Cardiac muscle cell (in vitro differentiated cells and primary cell): ENCODE results near the gene TSPAN4. TPM values are rescaled to one million over a fixed set of nuclear protein-coding genes. Genes with fewer than 3 reads are reported as not detected.

Source experiments
- DNase-seq, 2 donors: peaks; one replicate each; pipeline versions ENCODE4 v3.0.0 to v3.0.0-alpha.2; 2010 to 2017; ENCODE audit warnings: low read depth in 1 of 2, low spot score in 1 of 2
- H3K27ac ChIP-seq: fragments of 200-600 bp; sonication (generic); 2 replicates; pipeline ENCODE4 v1.5.1; 2016
- H3K27me3 ChIP-seq: fragments of 200-600 bp; sonication (generic); 2 replicates; pipeline ENCODE4 v1.6.0; 2016; ENCODE audit warnings: control low read depth
- H3K36me3 ChIP-seq: fragments of 200-600 bp; sonication (generic); 2 replicates; pipeline ENCODE4 v1.5.1; 2016; ENCODE audit warnings: control low read depth
- H3K4me1 ChIP-seq: fragments of 200-600 bp; sonication (generic); 2 replicates; pipeline ENCODE4 v1.8.1; 2017; ENCODE audit warnings: low read depth, mild to moderate bottlenecking, mixed run types
- H3K4me3 ChIP-seq: fragments of 200-600 bp; sonication (generic); 2 replicates; pipeline ENCODE4 v1.5.1; 2016; ENCODE audit warnings: mild to moderate bottlenecking
- H3K9me3 ChIP-seq: fragments of 200-600 bp; sonication (generic); 2 replicates; pipeline ENCODE4 v1.5.1; 2017; ENCODE audit warnings: low read depth, mild to moderate bottlenecking, control low read depth
- polyA plus RNA-seq: library from polyadenylated mRNA; unstranded; fragments of >200 nt; fragmentation: Nextera tagmentation; extraction: Ambion mirVana; gene quantifications from 2 replicates; pipeline ENCODE4 v1.2.1, GENCODE V29; 2016
- total RNA-seq: library from RNA; depleted of rRNA; stranded (reverse); fragments of >200 nt; gene quantifications from 2 replicates; pipeline ENCODE4 v1.2.3, GENCODE V29; 2016
- TF ChIP-seq, protein P1 (sequence below): IDR thresholded peaks from 2 replicates; pipeline ENCODE4 v1.5.1; 2012; ENCODE audit warnings: low read depth, mild to moderate bottlenecking, low read length

The TSPAN4 gene
- total and polyA plus RNA-seq, 2 experiments from 2014 or later, result 85.3 to 125 TPM

DNA sequence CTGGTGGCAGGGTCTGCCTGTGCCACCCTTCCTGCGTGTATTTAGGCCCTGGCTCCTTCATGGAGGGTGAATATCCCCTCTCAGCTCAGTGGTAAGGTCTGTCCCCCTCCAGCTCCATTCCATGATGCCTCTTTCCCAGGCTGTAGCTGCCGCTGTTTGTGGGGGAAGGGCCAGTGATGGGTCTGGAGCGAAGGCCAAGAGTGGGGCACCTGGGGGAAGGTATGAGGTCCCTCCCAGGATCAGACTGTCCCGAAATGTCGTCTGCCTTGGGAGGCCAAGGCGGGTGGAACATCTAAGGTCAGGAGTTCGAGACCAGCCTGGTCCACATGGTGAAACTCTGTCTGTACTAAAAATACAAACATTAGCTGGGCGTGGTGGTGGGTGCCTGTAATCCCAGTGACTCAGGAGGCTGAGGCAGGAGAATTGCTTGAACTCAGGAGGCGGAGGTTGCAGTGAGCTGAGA is 8.8 kb upstream of the TSPAN4 start:
- DNase-seq, result no peak
- peaks cover 26% of the 10 kb centered on the region for H3K27me3 ChIP-seq
- H3K27ac ChIP-seq, result no peak overlapping the region
- no peaks in the 10 kb centered on the region for H3K9me3 ChIP-seq
- peaks cover 19% of the 10 kb centered on the region for H3K36me3 ChIP-seq
- peak overlapping the region; percentile 65 for H3K4me3 ChIP-seq
- H3K4me1 ChIP-seq, result peaks cover 18% of the 10 kb centered on the region
- TF ChIP-seq, protein P1, sequence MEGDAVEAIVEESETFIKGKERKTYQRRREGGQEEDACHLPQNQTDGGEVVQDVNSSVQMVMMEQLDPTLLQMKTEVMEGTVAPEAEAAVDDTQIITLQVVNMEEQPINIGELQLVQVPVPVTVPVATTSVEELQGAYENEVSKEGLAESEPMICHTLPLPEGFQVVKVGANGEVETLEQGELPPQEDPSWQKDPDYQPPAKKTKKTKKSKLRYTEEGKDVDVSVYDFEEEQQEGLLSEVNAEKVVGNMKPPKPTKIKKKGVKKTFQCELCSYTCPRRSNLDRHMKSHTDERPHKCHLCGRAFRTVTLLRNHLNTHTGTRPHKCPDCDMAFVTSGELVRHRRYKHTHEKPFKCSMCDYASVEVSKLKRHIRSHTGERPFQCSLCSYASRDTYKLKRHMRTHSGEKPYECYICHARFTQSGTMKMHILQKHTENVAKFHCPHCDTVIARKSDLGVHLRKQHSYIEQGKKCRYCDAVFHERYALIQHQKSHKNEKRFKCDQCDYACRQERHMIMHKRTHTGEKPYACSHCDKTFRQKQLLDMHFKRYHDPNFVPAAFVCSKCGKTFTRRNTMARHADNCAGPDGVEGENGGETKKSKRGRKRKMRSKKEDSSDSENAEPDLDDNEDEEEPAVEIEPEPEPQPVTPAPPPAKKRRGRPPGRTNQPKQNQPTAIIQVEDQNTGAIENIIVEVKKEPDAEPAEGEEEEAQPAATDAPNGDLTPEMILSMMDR, result no peak

DNA sequence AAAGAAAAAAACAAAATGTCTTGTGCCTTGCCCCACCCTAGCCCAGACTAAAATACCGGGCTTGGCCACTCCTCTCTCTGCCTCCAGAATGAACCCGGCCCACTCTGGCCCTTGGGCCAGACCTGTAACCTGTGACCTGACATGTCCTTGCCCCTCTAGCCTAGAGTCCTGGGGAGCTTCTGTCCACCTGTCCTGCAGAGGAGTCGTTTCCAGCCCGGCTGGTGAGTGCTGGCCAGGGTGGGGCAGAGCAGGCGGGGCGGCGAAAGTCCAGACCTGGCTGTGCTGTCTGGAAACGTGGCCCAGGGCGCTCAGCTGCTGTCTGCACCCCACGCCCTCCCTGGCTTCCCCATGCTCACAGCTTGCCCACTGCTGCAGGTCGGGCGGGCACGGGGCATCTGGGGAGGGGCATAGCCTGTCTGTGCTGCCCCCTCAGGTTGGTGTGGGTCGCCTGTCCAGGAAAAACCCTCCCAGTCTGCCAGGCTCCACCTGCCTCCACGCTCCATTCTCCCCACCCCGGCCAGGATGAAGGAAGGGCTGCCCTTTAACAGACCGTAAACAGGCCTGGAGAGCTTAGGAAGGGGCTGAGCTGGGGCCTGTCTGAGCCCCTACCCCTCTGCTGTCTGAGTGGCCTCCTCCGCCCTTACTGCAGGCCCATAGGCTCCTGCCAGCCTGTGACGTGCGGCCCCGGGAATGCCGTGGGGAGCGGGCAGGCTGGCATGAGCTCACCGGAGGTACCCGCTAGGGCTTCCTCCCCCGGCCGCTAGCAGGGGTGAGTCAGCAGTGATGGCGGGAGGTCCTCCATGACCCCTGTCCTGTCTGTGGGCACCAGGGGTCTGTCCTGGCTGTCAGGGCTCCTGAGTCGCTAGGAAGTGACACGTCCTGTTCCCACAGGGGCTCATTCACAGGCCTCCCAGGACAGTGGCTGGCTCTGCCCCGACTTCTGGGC is 8.0 kb upstream of the TSPAN4 start:
- Histone ChIP-seq H3K36me3 (peaks cover 27% of the 10 kb centered on the region), H3K4me3 (no peak overlapping the region), H3K4me1 (peaks cover 14% of the 10 kb centered on the region), H3K27ac (no peak overlapping the region), H3K27me3 (peaks cover 18% of the 10 kb centered on the region), H3K9me3 (no peaks in the 10 kb centered on the region)
- peak in 1 of 2 donors; percentile 63 for DNase-seq
- TF ChIP-seq, protein P1, result no peak

DNA sequence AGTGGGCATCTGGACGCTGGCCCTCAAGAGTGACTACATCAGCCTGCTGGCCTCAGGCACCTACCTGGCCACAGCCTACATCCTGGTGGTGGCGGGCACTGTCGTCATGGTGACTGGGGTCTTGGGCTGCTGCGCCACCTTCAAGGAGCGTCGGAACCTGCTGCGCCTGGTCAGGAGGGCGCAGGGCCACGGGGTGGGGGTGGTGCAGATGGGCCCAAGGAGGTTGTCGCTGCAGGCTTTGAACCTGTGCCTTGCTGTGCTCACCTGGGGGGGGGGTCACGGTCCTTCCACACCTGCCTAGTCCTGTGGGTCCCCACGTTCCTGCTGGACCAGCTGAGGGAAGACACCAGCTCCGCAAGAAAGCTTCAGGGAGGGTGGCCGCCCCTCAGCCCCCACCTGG is 6.4 kb upstream of the TSPAN4 start:
- H3K4me3 ChIP-seq, result no peak overlapping the region
- DNase-seq, result no peak
- no peak overlapping the region for H3K27ac ChIP-seq
- H3K9me3 ChIP-seq, result no peaks in the 10 kb centered on the region
- H3K36me3 ChIP-seq, result peaks cover 33% of the 10 kb centered on the region
- peaks cover 10% of the 10 kb centered on the region for H3K4me1 ChIP-seq
- TF ChIP-seq, protein P1, result no peak
- peaks cover 4% of the 10 kb centered on the region for H3K27me3 ChIP-seq

DNA sequence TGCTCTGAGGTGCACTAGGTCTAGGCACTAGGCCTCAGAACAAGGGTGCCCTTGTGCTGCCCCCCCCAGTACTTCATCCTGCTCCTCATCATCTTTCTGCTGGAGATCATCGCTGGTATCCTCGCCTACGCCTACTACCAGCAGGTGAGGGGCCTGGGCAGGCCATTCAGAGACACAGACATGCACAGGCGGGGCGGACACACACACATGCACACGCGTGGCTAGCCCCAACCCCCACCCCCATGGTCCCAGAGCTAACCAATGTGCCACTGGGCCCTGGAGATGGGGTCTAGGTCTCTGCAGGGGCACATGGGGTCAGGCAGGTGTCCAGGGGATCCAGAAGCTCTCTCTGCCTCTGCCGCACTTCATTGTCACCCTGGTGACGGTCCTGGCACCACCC is 6.0 kb upstream of the TSPAN4 start:
- peaks cover 33% of the 10 kb centered on the region for H3K36me3 ChIP-seq
- TF ChIP-seq, protein P1, result no peak
- no peaks in the 10 kb centered on the region for H3K9me3 ChIP-seq
- no peak for DNase-seq
- peaks cover 12% of the 10 kb centered on the region for H3K4me1 ChIP-seq
- H3K4me3 ChIP-seq, result no peak overlapping the region
- H3K27ac ChIP-seq, result no peak overlapping the region
- H3K27me3 ChIP-seq, result peaks cover under 1% of the 10 kb centered on the region

DNA sequence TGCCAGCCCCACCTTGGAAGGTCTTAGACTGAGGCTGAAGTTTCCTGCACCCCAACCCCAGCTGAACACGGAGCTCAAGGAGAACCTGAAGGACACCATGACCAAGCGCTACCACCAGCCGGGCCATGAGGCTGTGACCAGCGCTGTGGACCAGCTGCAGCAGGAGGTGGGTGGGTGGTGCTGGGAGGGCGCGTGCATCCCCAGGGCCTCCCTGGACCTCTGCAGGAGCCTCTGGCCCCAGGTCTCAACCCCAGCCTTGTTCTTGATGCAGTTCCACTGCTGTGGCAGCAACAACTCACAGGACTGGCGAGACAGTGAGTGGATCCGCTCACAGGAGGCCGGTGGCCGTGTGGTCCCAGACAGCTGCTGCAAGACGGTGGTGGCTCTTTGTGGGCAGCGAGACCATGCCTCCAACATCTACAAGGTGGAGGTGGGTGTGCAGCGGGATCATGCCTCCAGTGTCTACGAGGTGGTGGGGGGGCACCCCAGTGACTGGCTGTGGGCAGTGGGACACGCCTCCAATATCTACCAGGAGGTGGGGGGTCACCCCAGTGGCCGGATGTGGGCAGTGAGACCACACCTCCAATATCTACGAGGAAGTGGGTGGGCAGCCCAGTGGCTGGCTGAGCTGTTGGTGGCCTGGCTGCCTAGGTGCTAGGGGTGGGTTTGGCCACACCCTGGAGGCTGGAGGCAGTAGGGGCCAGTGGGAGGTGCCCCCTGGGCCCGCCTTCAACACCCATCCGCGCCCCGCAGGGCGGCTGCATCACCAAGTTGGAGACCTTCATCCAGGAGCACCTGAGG is 5.3 kb upstream of the TSPAN4 start:
- TF ChIP-seq, protein P1, result no peak
- peaks cover 13% of the 10 kb centered on the region for H3K4me1 ChIP-seq
- no peaks in the 10 kb centered on the region for H3K9me3 ChIP-seq
- DNase-seq, result no peak
- H3K4me3 ChIP-seq, result no peak overlapping the region
- H3K27me3 ChIP-seq, result no peaks in the 10 kb centered on the region
- H3K27ac ChIP-seq, result no peak overlapping the region
- peaks cover 33% of the 10 kb centered on the region for H3K36me3 ChIP-seq
